ENCODE measurements around the gene MAT2A. TPM values are rescaled to one million over a fixed set of nuclear protein-coding genes. Genes with fewer than 3 reads are reported as not detected.

The MAT2A gene
- total RNA-seq, 4 donors from 2014 or later = 71.2 to 96.4 (median 83.0) TPM

GRCh38 chr2:85527787-85528186, 11.2 kb upstream of the MAT2A start:
- H3K4me3 ChIP-seq (ENCODE audit: low read depth, poor library complexity, severe bottlenecking) = no peak overlapping the region
- TF ChIP-seq POLR2A (IDR thresholded peaks at IDR 0.05) = no peak
- TF ChIP-seq CTCF (IDR thresholded peaks at IDR 0.05) = no peak
- DNase-seq (ENCODE audit: low spot score in 2 of 2) = no peak
- intact Hi-C loops (cut with DNase I; ENCODE audit: low total_unique reads) = no loop called here

- TF ChIP-seq CTCF (IDR thresholded peaks at IDR 0.05) (no peak), POLR2A (IDR thresholded peaks at IDR 0.05) (no peak)
- no peak overlapping the region for H3K4me3 ChIP-seq (ENCODE audit: low read depth, poor library complexity, severe bottlenecking)
- 97 to 100% methylated on average over 2 of the region's 2 CpGs for WGBS, 2 donors
- no peak for DNase-seq (ENCODE audit: low spot score in 2 of 2)
- intact Hi-C loops (cut with DNase I; ENCODE audit: low total_unique reads) = no loop called here
These were observed 10.6 kb upstream of the MAT2A start for GRCh38 chr2:85528355-85528754.

- WGBS, 2 donors = 100% methylated on average over 1 of the region's 1 CpG
- TF ChIP-seq CTCF (IDR thresholded peaks at IDR 0.05) (no peak), POLR2A (IDR thresholded peaks at IDR 0.05) (no peak)
- no peak for DNase-seq (ENCODE audit: low spot score in 2 of 2)
- intact Hi-C loops (cut with DNase I; ENCODE audit: low total_unique reads) = no loop called here
- H3K4me3 ChIP-seq (ENCODE audit: low read depth, poor library complexity, severe bottlenecking) = no peak overlapping the region
These were observed 9.2 kb upstream of the MAT2A start for GRCh38 chr2:85529809-85530208.

GRCh38 chr2:85531589-85531988, 7.4 kb upstream of the MAT2A start:
- intact Hi-C loops (cut with DNase I; ENCODE audit: low total_unique reads) = no loop called here
- DNase-seq (ENCODE audit: low spot score in 2 of 2) = no peak
- WGBS, 2 donors = 39 to 48% methylated on average over 2 of the region's 2 CpGs
- TF ChIP-seq CTCF (IDR thresholded peaks at IDR 0.05) (no peak), POLR2A (IDR thresholded peaks at IDR 0.05) (no peak)
- no peak overlapping the region for H3K4me3 ChIP-seq (ENCODE audit: low read depth, poor library complexity, severe bottlenecking)

GRCh38 chr2:85534099-85534498, 4.9 kb upstream of the MAT2A start:
- TF ChIP-seq CTCF (IDR thresholded peaks at IDR 0.05) = no peak
- 53 to 58% methylated on average over 3 of the region's 3 CpGs for WGBS, 2 donors
- DNase-seq (ENCODE audit: low spot score in 2 of 2) = no peak
- intact Hi-C loops (cut with DNase I; ENCODE audit: low total_unique reads) = no loop called here
- no peak overlapping the region for H3K4me3 ChIP-seq (ENCODE audit: low read depth, poor library complexity, severe bottlenecking)

- TF ChIP-seq CTCF (IDR thresholded peaks at IDR 0.05) = no peak
- no peak for TF ChIP-seq POLR2A (IDR thresholded peaks at IDR 0.05)
- intact Hi-C loops (cut with DNase I; ENCODE audit: low total_unique reads) = no loop called here
- no peak overlapping the region for H3K4me3 ChIP-seq (ENCODE audit: low read depth, poor library complexity, severe bottlenecking)
- no peak for DNase-seq (ENCODE audit: low spot score in 2 of 2)
- WGBS, 2 donors = 72 to 76% methylated on average over 3 of the region's 3 CpGs
These were observed 4.1 kb upstream of the MAT2A start for GRCh38 chr2:85534881-85535280.
